GM12873 (cell line): Measurements from ENCODE around the gene SLC45A2.

Experiments
- CTCF ChIP-seq: IDR thresholded peaks from 2 replicates; pipeline ENCODE4 v1.5.1; 2012; ENCODE audit warnings: low read depth, mild to moderate bottlenecking, moderate library complexity, low read length, control low read depth; ENCODE audit not compliant: insufficient read depth; ENCODE audit errors: missing control alignments

SLC45A2 gene

DNA sequence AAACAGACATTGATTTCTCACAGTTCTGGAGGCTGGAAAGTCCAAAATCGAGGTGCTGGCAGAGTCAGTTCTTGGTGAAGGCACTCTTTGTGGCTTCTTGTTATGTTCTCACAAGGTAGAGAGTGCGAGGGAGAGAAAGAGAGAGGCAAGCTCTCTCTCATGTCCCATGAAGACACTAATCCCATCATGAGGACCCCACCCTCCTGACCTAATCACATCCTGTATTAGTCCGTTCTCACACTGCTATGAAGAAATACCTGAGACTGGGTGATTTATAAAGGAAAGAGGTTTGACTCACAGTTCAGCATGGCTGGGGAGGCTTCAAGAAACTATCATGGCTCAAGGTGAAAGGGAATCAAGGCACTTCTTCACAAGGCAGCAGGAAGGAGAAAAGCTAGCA lies 29.1 kb upstream of the SLC45A2 start:
- no peak for TF ChIP-seq CTCF

DNA sequence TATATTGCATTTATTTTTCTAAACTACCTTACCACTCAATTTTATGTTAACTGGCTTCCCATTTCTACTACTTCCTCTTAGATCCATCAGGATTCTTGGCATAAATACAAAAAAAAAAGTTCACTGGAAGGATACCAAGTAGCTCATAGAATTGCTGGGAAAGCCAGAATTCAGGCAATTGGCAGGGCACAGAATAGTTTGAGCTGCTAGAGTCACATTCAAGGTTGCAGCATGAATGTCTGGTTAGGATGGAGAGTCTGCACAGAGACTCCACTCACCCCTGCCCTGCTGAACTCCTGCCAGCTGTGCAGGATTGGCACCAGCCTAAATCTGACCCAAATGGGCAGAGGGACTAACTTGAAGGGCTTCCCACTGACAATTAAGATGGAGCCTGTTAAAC lies 28.3 kb upstream of the SLC45A2 start:
- TF ChIP-seq CTCF: no peak

DNA sequence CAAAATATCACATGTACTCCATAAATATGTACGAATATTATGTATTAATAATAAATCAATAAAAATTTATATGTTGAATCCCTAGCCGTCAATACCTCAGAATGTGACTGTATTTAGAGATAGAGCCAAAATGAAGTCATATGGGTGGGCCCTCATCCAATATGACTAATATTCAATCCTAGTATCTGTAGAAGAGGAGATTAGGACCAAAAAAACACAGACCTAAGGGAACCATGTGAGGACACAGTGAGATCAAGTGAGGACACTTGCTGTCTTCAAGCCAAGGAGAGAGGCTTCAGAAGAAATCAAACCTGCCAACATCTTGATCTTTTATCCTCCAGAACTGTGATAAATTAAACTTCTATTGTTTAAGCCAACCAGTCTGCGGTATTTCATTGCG lies 27.0 kb upstream of the SLC45A2 start:
- TF ChIP-seq CTCF: no peak

- no peak for TF ChIP-seq CTCF
Observed at GRCh38 chr5:34009610-34010009, 25.1 kb upstream of the SLC45A2 start.

GRCh38 chr5:34008802-34009201 lies 24.3 kb upstream of the SLC45A2 start:
- TF ChIP-seq CTCF: no peak

- no peak for TF ChIP-seq CTCF
Observed at GRCh38 chr5:34007621-34008600, 23.4 kb upstream of the SLC45A2 start, which contains the start of gene AMACR. Gene AMACR, minus strand, starts transcription at chr5:34008050. Its CDS starts 31 bp downstream, at chr5:34008019.

GRCh38 chr5:34007201-34007620 lies 22.7 kb upstream of the SLC45A2 start:
- TF ChIP-seq CTCF: no peak
